ENCODE results near the gene ALDH3A1.

Gene ALDH3A1

GRCh38 chr17:19759568-19760549 lies 11.8 kb upstream of the ALDH3A1 start:
- DNase-seq: no peak

GRCh38 chr17:19757536-19758180 lies 9.6 kb upstream of the ALDH3A1 start:
- no peak for DNase-seq

- no peak for DNase-seq
Measured at GRCh38 chr17:19756546-19756945, 8.4 kb upstream of the ALDH3A1 start.

GRCh38 chr17:19755821-19756510 lies 7.9 kb upstream of the ALDH3A1 start:
- no peak for DNase-seq

- DNase-seq: no peak
Measured at GRCh38 chr17:19755392-19755791, 7.3 kb upstream of the ALDH3A1 start.

- DNase-seq: peak; percentile 10 to 55
Measured at GRCh38 chr17:19753661-19754463, 5.8 kb upstream of the ALDH3A1 start.

GRCh38 chr17:19753051-19753509 lies 5.0 kb upstream of the ALDH3A1 start:
- peak; percentile 38 to 61 for DNase-seq

GRCh38 chr17:19752216-19753050 lies 4.3 kb upstream of the ALDH3A1 start:
- DNase-seq: no peak

- DNase-seq: no peak
Measured at GRCh38 chr17:19750835-19751234, 2.7 kb upstream of the ALDH3A1 start.

- DNase-seq: no peak
Measured at GRCh38 chr17:19750020-19750572, 2.0 kb upstream of the ALDH3A1 start.

GRCh38 chr17:19748807-19749193 lies 702 bp upstream of the ALDH3A1 start:
- DNase-seq: no peak

- no peak for DNase-seq
Measured at GRCh38 chr17:19747159-19747719, 859 bp downstream of the ALDH3A1 start.

- no peak for DNase-seq
Measured at GRCh38 chr17:19746517-19746916, 1.6 kb downstream of the ALDH3A1 start.

- DNase-seq: no peak
Measured at GRCh38 chr17:19744922-19745757, 3.0 kb downstream of the ALDH3A1 start.

- no peak for DNase-seq
Measured at GRCh38 chr17:19744492-19744891, 3.6 kb downstream of the ALDH3A1 start.

- DNase-seq: no peak
Measured at GRCh38 chr17:19743101-19744100, 4.7 kb downstream of the ALDH3A1 start.

- DNase-seq: no peak
Measured at GRCh38 chr17:19742495-19742894, 5.6 kb downstream of the ALDH3A1 start.

GRCh38 chr17:19741832-19742457 lies 6.2 kb downstream of the ALDH3A1 start:
- no peak for DNase-seq
